ENCODE data around the gene MICALL2.

DNA sequence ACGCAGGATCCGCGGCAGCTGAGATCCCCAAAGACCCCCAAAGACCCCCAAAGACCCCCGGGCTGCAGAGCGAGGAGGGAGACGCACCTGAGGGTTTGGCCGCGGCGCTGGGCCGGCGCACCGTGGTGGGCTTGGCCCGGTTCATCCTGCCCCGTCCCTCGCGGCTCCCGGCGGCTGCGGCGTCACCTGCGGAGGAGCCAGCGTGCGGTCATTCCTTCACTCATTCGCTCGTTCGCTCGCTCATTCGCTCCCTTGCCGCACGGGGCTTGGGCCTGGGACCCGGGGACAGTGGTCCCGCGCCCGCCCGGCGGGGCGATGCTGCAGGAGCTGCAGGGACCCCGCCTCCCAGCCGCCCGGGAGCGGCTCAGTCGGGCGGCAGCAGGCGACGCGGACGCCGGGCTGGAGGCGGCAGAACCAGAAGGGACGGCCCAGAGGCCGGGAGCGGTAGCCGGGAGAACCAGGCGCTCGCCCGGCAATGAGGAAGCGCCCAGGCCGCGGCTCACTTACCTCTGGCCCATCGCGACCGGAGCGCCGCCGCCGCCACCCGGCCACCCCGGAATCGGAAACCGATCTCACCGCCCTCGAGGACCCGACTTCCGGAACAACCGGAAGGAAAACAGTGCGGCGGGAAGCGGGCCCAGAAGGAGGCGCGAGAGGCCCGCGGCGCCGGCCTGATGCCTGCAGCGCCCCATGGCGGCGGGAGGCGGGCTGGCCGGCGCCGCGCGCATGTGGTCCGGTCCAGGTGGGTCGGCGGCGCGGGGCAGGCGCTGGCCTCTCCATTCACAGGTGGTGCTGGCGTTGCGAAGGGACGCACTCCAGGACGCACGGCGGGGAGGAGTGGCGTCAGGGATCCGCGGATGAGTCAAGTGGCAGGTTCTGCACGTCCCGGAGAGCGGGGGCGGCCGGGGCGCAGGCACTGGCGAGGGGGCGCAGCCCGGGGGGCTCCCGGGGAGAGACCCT, 44.8 kb upstream of the MICALL2 start, which contains the start of gene INTS1:
- TF ChIP-seq POLR2AphosphoS5 (IDR thresholded peaks at IDR 0.05; ENCODE audit: low read depth, low read length) (peak; percentile 51; the same call in 1 of the 2 replicates), POLR2A (IDR thresholded peaks at IDR 0.05; ENCODE audit: low read depth, low read length) (peak; percentile 80; the same call in 1 of the 2 replicates)

Data from GM12892 (cell line).